ENCODE measurements around the gene ADGRG3. TPM values are rescaled to one million over a fixed set of nuclear protein-coding genes. Genes with fewer than 3 reads are reported as not detected.

The ADGRG3 gene
- total and polyA plus RNA-seq, 9 of the 15 experiments (the other 6 are each of a cell fraction or from before 2014, with no cell fraction given): 0.09 to 0.52 (median 0.14) TPM; not detected in 3

GRCh38 chr16:57689762-57690558 lies 21.9 kb downstream of the ADGRG3 start (continued):
- TF ChIP-seq MGA (IDR thresholded peaks at IDR 0.05) (no peak), ARID2 (IDR thresholded peaks at IDR 0.05) (no peak), SMARCA4 (IDR thresholded peaks at IDR 0.05) (peak; percentile 100), ZNF282 (CRISPR knock-in tag; IDR thresholded peaks at IDR 0.05) (no peak), CREB3L1 (IDR thresholded peaks at IDR 0.05; ENCODE audit: borderline replicate concordance, low read depth) (peak; percentile 90), FUS (optimal IDR thresholded peaks at IDR 0.05; ENCODE audit: low read depth, low read length) (no peak), MXD1 (CRISPR knock-in tag; IDR thresholded peaks at IDR 0.05; ENCODE audit: borderline replicate concordance, poor library complexity, severe bottlenecking) (no peak), HNRNPH1 (optimal IDR thresholded peaks at IDR 0.05; ENCODE audit: low read depth, low read length) (no peak)
- TF ChIP-seq, protein P1, sequence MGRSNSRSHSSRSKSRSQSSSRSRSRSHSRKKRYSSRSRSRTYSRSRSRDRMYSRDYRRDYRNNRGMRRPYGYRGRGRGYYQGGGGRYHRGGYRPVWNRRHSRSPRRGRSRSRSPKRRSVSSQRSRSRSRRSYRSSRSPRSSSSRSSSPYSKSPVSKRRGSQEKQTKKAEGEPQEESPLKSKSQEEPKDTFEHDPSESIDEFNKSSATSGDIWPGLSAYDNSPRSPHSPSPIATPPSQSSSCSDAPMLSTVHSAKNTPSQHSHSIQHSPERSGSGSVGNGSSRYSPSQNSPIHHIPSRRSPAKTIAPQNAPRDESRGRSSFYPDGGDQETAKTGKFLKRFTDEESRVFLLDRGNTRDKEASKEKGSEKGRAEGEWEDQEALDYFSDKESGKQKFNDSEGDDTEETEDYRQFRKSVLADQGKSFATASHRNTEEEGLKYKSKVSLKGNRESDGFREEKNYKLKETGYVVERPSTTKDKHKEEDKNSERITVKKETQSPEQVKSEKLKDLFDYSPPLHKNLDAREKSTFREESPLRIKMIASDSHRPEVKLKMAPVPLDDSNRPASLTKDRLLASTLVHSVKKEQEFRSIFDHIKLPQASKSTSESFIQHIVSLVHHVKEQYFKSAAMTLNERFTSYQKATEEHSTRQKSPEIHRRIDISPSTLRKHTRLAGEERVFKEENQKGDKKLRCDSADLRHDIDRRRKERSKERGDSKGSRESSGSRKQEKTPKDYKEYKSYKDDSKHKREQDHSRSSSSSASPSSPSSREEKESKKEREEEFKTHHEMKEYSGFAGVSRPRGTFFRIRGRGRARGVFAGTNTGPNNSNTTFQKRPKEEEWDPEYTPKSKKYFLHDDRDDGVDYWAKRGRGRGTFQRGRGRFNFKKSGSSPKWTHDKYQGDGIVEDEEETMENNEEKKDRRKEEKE (IDR thresholded peaks at IDR 0.05; ENCODE audit: borderline replicate concordance in 1 of 2, control insufficient read depth in 1 of 2, low read depth in 2 of 2, low read length in 1 of 2): peak in 1 of 2 experiments; percentile 76; a peak in 1 of 4 replicates
